GM18951 (cell line): ENCODE data around the gene YPEL1.
"Not testable (repeated sequence)": the region's sequence is repeated elsewhere in the genome, so short reads cannot be mapped to it uniquely, and the experiment has no call there.

Source experiments
- POLR2A ChIP-seq: IDR thresholded peaks from 4 replicates; pipeline ENCODE4 v1.6.1; 2011; ENCODE audit warnings: mild to moderate bottlenecking; ENCODE audit not compliant: insufficient read length, insufficient read depth; ENCODE audit errors: extremely low read depth
- in situ Hi-C: fragments of 300-500 bp; cut with MboI; formaldehyde crosslinking; loops from one replicate; pipeline ENCODE4 v1.12.0; 2022; ENCODE audit warnings: low sequenced_read_pairs, mixed read lengths, inconsistent platforms; ENCODE audit not compliant: unreplicated experiment

The YPEL1 gene

DNA sequence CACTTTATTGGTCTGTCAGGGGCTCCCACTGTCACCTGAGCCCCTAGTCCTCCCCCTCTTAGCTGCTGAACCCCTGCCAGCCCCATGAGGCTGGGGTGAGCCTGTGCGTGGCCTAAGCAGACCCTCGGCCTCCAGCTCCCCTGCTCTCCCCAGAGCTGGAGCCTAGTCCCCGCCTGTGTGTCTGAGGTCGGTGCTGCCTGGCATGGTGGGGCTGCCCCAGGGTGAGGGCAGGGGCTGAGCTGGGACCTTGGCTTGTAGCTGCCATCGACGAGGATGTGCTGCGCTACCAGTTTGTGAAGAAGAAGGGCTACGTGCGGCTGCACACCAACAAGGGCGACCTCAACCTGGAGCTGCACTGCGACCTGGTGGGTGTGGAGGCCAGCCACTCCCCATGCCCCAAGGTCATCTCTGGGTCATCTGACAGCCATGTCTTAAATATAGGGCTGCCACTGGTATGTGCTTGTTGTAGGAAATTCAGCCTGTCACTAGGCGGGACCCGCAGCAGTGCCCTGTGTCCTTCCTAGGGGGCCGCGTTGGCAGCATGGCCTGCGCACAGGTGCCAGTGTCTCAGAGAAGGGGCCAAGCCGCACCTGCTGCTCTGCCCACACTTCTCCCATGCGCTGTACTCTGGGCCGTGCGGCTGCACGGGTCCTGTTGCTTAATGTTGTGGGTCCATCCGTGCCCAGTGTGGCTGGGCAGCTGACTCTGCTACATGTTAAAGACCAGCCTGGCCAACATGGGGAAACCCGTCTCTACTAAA is 48.8 kb downstream of the YPEL1 start:
- in situ Hi-C loops: no loop called here

DNA sequence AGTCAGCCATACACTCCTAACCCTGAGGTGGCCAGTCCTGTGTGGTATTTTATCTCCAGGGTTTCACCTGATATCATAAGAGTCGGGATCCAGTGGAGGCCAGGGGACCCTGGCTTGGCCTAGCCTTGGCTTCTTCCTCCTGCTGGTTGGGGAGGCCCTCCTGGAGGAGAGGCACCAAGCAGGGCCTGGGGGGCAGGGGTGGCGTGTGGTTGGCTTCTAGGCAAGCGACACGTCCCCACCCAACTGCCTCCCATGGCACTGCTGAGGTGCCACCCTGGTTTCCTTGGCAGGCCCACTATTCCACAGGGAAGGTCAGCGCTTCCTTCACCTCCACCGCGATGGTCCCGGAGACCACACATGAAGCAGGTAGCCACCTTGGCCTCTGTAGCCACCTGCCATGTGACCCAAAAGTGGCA is 49.4 kb downstream of the YPEL1 start:
- TF ChIP-seq POLR2A: no peak
- in situ Hi-C loops: no loop called here

More for the DNA sequence above, 48.8 kb downstream of the YPEL1 start:
- TF ChIP-seq POLR2A: no peak

DNA sequence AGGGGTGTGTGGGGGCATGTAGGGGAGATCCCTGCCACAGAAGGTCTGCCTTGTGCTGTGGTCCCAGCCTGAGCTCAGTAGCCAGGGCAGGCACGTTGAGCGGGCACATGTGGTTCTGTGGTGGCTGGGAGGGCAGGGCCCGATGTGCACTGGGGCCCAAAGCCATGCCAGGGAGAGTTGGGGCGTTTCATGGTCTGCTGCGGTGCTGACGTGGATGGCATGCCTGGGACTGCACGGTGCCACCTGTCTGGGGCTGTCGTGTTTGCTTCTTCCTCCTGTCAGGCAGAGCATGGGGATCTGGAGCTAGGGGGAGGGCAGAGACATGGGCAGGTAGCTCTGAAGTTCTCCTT is 50.5 kb downstream of the YPEL1 start:
- no peak for TF ChIP-seq POLR2A
- in situ Hi-C loops: no loop called here

DNA sequence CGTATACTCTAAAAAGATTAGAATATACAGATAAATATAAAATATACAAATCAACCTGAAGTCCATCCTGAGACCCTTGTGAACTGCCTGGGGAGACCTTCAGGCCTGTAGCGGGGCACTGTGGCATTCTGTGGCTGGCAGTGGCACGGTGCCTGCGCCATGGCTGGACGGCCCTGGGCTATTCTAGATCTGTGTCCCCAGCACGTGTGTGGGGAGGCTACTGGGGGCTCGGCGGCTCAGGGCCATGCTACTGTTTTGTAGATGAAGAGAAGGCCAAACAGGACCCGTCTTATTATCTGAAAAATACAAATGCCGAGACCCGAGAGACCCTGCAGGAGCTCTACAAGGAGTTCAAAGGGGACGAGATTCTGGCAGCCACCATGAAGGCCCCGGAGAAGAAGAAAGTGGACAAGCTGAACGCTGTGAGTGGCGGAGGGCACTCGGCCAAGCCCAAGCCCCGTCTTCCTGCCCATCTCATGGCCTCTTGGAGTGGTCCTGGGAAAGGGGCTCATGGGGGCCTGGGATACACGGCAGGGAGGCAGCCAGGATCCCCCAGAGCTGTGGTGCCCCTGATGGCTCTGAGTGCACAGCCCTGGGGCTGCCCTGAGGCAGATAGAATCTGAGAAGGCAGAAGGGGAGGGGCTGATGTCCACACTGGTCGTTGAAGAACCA is 51.0 kb downstream of the YPEL1 start:
- TF ChIP-seq POLR2A: no peak
- in situ Hi-C loops: no loop called here

DNA sequence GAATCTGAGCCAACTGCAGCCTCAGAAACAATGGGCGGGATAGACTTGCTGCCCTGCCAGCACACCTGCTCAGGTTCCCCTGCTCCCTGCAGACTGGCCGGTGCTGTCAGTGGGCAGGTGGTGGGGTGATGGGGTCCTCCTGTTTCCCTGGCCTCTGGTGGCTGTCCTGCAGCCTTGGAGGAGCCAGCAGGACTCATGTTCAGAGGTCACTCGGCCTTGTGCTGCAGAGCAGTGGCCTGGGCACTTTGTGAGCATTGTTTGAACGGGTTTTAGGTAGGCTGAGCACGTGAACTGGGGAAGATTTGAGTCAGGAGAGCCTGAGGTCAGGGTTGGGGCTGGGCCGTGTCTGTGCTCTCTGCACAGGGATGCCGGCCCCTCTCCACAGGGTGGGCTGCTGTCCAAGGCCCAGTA is 52.2 kb downstream of the YPEL1 start:
- in situ Hi-C loops: no loop called here
- TF ChIP-seq POLR2A: no peak

DNA sequence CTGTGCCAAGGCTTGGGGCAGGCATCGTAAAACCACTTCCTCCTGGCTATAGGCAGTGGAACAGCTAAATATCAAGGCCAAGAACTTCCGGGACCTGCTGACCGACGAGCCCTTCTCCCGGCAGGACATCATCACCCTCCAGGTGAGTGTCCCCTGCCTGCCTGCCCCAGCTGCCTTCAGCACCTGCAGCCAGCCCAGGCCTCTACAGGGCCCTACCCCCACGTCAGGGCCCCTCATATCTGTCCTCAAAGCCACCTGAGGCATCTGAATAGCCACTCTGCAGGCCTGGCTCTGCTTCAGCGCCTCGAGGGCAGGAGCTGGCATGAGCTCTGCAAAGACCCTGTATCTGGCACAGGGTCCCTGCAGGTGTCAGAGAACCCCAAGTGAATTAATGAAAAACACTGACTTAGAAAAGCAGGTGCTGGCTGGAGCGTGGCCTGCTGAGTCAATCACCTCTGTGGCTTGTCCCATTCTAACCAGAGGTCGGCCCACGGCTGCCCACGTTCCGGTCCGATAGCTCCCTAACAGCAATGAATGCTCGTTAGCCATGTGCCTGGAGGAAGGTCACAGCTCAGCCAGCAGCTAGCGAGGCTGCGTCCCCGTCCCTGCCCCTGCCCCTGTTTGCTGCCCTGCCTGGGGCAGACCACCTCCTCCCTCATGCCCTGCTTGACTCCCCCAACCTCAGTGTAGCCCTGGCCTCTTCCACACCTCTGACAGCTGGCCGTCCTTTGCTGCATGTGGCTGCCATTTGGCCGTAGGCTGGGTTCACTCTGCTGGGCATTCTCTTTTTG is 53.0 kb downstream of the YPEL1 start:
- no peak for TF ChIP-seq POLR2A
- in situ Hi-C loops: no loop called here

DNA sequence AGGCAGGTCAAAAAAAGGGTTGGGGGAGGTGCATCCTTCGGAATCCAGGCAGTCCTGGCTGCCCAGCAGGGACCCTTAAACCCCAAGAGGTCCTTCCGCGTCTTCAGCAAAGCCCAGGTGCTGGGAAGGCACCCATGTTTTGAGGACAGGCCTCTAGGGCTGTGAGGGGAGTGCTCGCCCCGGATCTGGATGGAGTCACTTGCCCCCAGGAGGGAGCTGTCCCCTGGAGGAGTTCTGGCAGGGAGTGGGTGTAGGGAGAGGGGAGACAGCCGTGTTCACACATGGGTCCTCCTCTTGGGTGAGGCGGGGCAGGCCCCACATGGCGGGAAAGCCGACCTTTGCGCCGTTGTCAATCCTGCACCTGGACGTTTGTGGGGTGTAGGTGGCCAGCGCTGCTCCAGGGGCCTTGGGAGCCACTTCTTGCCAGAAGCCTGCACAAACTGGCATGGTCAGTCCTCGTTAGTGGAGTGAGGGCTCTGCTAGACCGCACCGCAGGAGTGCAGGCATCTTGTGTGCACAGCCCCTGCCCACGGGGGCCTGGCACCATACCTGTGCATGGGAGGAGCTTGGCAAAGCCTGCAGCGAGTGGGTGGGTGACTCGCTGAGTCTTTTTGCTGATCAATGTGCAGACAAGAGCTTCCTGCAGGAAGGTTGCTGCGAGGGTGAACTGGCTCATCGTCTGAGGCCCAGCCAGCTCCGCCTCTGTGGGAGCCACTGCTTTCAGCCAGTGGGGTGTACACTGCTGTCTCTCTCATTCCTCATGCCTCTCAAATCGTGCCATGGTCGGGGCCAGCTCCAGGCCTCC is 53.8 kb downstream of the YPEL1 start:
- no peak for TF ChIP-seq POLR2A
- in situ Hi-C loops: no loop called here

DNA sequence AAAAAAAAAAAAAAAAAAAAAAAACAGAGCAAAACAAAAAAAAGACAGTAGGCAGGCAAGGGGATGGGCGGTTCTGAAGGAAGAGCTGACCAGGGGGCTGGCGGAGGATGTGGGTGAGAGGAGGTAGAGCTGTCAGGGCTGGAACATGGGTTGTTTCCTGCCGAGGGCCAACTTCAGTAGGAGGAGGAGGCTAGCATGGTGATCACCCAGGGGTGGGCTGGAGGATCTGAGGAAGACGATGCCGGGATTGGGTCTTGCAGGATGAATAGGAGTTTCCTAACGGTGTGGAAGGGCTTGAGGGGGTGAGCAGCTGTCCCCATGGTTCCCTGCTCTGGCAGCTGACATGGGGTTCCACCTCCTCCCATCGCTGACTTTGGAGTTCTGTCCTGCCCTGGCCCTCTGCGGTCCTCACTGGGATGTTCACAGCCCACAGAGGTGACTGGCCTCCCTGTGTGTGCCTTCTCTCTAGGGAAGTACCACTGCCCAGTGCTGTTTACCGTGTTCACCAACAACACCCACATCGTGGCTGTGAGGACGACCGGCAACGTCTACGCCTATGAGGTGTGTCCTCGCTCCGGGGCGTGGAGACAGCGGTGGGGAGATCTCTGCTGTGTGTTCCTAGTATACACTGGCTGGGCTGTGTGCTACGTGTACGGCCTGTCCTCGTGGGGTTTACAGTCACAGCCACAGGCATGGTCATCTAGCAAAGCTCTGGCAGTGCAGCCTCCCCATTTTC is 54.6 kb downstream of the YPEL1 start:
- TF ChIP-seq POLR2A: no peak
- in situ Hi-C loops: no loop called here

DNA sequence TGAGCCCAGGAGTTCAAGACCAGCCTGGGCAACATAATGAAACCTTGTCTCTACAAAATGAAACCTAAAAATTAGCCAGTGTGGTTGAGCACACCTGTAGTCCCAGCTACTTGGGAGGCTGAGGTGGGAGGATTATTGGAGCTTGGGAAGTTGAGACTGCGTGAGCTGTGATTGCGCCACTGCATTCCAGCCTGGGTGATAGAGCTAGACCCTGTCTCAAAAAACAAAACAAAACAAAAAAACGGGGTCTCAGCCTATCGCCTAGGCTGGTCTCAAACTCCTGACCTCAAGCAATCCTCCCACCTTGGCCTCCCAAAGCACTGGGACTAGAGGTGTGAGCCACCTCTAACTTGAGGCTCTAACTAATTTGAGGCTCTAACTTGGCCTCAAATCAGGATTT is 56.2 kb downstream of the YPEL1 start:
- TF ChIP-seq POLR2A: no peak
- in situ Hi-C loops: no loop called here

DNA sequence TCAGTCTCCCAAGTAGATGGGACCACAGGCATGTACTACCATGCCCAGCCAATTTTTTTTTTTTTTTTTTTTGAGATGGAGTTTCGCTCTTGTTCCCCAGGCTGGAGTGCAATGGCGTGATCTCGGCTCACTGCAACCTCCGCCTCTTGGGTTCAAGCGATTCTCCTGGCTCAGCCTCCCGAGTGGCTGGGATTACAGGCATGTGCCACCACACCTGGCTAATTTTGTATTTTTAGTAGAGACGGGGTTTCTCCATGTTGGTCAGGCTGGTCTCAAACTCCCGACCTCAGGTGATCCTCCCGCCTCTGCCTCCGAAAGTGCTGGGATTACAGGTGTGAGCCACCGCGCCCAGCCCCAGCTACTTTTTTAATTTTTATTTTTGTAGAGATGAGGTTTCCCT is 56.8 kb downstream of the YPEL1 start:
- in situ Hi-C loops: not testable (repeated sequence)

DNA sequence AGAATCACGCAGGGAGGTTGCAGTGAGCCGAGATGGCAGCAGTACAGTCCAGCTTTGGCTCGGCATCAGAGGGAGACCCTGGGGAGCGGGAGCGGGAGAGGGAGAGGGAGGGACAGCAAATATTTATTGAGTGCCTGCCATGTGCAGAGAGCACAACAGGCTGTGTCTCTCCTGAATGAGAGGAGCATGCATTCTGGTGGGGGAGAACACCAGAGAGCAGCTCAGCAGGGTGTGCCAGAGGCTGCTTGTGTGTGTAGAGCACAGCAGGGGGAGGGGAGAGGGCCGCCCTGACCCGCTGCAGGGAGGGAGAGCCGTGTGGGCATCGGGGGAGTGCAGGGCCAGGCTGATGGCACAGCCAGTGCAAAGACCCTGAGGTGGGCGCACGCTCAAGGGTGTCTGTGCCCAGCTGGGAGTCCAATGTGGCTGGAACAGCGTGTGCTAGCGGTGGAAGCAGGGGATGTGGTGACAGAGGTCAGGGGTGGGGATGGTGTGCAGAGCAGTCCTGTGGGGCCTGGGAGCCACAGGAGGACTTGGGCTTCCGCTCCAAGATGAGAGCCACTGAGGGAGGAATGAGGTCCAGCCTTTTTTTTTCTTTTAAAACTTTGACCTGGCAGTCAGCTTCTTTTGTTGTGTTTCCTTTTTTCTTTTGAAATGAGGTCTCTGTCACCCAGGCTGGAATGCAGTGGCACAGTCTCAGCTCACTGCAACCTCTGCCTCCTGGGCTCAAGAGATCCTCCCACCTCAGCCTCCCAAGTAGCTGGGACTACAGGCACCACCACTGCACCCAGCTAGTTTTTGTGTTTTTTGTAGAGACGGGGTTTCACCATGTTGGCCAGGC is 57.8 kb downstream of the YPEL1 start:
- in situ Hi-C loops: no loop called here
- TF ChIP-seq POLR2A: no peak

DNA sequence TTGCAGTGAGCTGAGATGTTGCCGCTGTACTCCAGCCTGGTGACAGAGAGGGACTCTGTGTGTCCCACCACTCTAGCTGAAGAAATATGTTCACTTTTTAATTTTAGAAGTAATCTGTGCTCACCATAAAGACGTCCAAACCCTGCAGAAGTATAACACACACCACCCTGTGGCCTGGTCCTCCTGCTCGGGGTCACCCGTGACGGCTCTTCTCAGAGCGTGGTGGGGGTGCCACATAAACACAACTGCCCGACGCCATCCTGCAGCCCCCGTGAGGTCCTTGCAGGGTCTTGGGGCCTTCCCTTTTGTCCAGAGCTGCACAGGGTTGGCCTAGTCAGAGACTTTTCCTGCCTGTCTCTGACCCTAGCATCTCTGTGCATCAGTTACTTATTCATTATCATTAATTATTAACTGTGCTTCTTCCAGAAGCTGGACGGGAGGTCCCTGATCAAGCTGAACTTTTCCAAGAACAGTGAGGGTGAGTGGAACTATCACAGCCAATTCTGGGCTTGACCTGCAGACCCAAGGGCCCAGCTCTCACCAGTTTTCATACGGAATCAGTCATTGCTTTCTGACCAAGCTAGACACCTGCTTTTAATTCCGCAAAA is 60.9 kb downstream of the YPEL1 start:
- no peak for TF ChIP-seq POLR2A
- in situ Hi-C loops: no loop called here
